Panc1 (cell line): ENCODE data around the gene HLA-DMB. TPM values are rescaled to one million over a fixed set of nuclear protein-coding genes. Genes with fewer than 3 reads are reported as not detected.

Source experiments
- ATAC-seq: fragments of 200-7000 bp; cut with Tn5 transposase; 2 replicates; pipeline ENCODE4 v1.9.1; 2020; ENCODE audit warnings: mild to moderate bottlenecking, moderate library complexity
- BruUV-seq: library from RNA; stranded (reverse); fragments of 400-500 nt; replicated peaks from 2 replicates; lab custom pipeline; 2021; lab: Mats Ljungman, UMichigan
- CTCF ChIA-PET: fragments of 300-600 bp; sonication (Branson Sonifier 250); formaldehyde crosslinking; loops from one replicate; lab custom pipeline; 2022; ENCODE audit warnings: antibody characterized with exemption; lab: Charles Lee
- POLR2A ChIA-PET: fragments of 300-600 bp; sonication (Branson Sonifier 250); formaldehyde crosslinking; loops from one replicate; lab custom pipeline; 2022; ENCODE audit warnings: antibody characterized with exemption; lab: Charles Lee
- DNase-seq: peaks from one replicate; pipeline ENCODE4 v3.0.0-alpha.2; 2010; ENCODE audit warnings: low read depth, low spot score
- H3K27ac ChIP-seq: 2 replicates; pipeline ENCODE4 v1.5.1; 2011; ENCODE audit warnings: mild to moderate bottlenecking, low read length, inconsistent platforms
- H3K27me3 ChIP-seq: fragments of 200-500 bp; sonication (Bioruptor generic); 2 replicates; pipeline ENCODE4 v1.6.0; 2014; ENCODE audit warnings: low read length, inconsistent platforms; ENCODE audit not compliant: control insufficient read depth, insufficient read depth
- H3K36me3 ChIP-seq: fragments of 200-500 bp; sonication (Bioruptor generic); 2 replicates; pipeline ENCODE4 v1.5.1; 2014; ENCODE audit warnings: inconsistent platforms, mild to moderate bottlenecking, low read length, moderate library complexity; ENCODE audit not compliant: control insufficient read depth, insufficient read depth
- H3K4me1 ChIP-seq: 2 replicates; pipeline ENCODE4 v1.5.1; 2011; ENCODE audit warnings: inconsistent platforms, mild to moderate bottlenecking, low read length, moderate library complexity; ENCODE audit not compliant: control insufficient read depth, insufficient read depth
- H3K4me3 ChIP-seq, 2 experiments: 2 replicates each; pipeline ENCODE4 v1.5.1; 2011 to 2012; ENCODE audit warnings: low read depth in 2 of 2, low read length in 2 of 2, mild to moderate bottlenecking in 2 of 2, inconsistent platforms in 1 of 2, moderate library complexity in 1 of 2
- H3K9me3 ChIP-seq: fragments of 200-500 bp; sonication (Bioruptor generic); 2 replicates; pipeline ENCODE4 v1.5.1; 2014; ENCODE audit warnings: low read depth, mild to moderate bottlenecking, inconsistent platforms, low read length, moderate library complexity; ENCODE audit not compliant: control insufficient read depth, insufficient read depth
- POLR2AphosphoS5 ChIP-seq: IDR thresholded peaks from 2 replicates; pipeline ENCODE4 v1.6.1; 2012; ENCODE audit warnings: mild to moderate bottlenecking, low read depth, low read length, moderate library complexity
- SIN3A ChIP-seq: IDR thresholded peaks from 2 replicates; pipeline ENCODE4 v1.6.1; 2012; ENCODE audit warnings: low read depth, mild to moderate bottlenecking, low read length, moderate library complexity, borderline replicate concordance; ENCODE audit not compliant: insufficient read depth
- TCF7L2 ChIP-seq: IDR thresholded peaks from 2 replicates; pipeline ENCODE4 v1.6.1; 2011; ENCODE audit warnings: mild to moderate bottlenecking, low read depth, low read length, inconsistent platforms
- in situ Hi-C: cut with HindIII; loops from 2 replicates; pipeline ENCODE4 v1.10.0; 2016; ENCODE audit warnings: low sequenced_read_pairs, low pct_unique_long_range_greater_than_20kb
- intact Hi-C: fragments of 100-400 bp; cut with micrococcal nuclease; formaldehyde crosslinking; loops from one replicate; pipeline ENCODE4 v1.10.0; 2022; ENCODE audit not compliant: unreplicated experiment
- total RNA-seq: library from RNA; stranded (reverse); gene quantifications from one replicate; pipeline ENCODE4 v1.2.1, GENCODE V29; 2021; ENCODE audit not compliant: unreplicated experiment
- TF ChIP-seq, protein P1 (sequence below): fragments of 450-650 bp; IDR thresholded peaks from 2 replicates; pipeline ENCODE4 v1.5.1; 2017; ENCODE audit warnings: mild to moderate bottlenecking
- TF ChIP-seq, protein P2 (sequence below), 2 experiments: IDR thresholded peaks; 2 replicates each; pipeline ENCODE4 v1.6.1; 2011 to 2012; ENCODE audit warnings: low read depth in 2 of 2, control low read depth in 1 of 2, low read length in 1 of 2, mild to moderate bottlenecking in 1 of 2, moderate library complexity in 1 of 2; ENCODE audit not compliant: insufficient read depth in 1 of 2

The HLA-DMB gene
- total RNA-seq, 1 experiment from 2014 or later, result 0.44 TPM

DNA sequence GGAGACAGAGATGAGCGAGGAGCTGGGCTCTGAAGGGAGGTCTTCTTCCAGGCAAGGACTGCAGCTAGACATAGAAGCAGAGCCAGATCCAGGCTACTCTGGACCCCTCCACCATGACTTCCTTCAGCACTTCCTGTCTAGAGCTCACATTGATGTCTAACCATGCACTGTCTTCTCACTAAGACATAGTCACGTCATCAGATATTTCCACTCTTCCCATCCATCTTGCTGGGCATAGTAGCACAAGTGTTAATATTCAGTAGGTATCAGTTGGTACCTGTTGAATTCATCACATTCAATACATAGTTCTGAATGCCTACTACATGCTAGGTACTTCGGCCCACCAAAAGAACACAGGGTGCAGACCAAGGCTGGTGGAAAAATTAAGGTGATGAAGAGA is 9.2 kb upstream of the HLA-DMB start:
- no peak overlapping the region for H3K4me3 ChIP-seq
- no TSS peak for BruUV-seq
- no peaks in the 10 kb centered on the region for H3K27me3 ChIP-seq
- H3K4me1 ChIP-seq, result no peaks in the 10 kb centered on the region
- H3K9me3 ChIP-seq, result no peaks in the 10 kb centered on the region
- H3K36me3 ChIP-seq, result no peaks in the 10 kb centered on the region
- H3K27ac ChIP-seq, result no peak overlapping the region
- intact Hi-C loops (no loop called here), in situ Hi-C loops (no loop called here)
- CTCF ChIA-PET, result no interaction called here
- POLR2A ChIA-PET, result no interaction called here
- TF ChIP-seq, protein P1, sequence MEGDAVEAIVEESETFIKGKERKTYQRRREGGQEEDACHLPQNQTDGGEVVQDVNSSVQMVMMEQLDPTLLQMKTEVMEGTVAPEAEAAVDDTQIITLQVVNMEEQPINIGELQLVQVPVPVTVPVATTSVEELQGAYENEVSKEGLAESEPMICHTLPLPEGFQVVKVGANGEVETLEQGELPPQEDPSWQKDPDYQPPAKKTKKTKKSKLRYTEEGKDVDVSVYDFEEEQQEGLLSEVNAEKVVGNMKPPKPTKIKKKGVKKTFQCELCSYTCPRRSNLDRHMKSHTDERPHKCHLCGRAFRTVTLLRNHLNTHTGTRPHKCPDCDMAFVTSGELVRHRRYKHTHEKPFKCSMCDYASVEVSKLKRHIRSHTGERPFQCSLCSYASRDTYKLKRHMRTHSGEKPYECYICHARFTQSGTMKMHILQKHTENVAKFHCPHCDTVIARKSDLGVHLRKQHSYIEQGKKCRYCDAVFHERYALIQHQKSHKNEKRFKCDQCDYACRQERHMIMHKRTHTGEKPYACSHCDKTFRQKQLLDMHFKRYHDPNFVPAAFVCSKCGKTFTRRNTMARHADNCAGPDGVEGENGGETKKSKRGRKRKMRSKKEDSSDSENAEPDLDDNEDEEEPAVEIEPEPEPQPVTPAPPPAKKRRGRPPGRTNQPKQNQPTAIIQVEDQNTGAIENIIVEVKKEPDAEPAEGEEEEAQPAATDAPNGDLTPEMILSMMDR, result no peak
- TF ChIP-seq, protein P2, sequence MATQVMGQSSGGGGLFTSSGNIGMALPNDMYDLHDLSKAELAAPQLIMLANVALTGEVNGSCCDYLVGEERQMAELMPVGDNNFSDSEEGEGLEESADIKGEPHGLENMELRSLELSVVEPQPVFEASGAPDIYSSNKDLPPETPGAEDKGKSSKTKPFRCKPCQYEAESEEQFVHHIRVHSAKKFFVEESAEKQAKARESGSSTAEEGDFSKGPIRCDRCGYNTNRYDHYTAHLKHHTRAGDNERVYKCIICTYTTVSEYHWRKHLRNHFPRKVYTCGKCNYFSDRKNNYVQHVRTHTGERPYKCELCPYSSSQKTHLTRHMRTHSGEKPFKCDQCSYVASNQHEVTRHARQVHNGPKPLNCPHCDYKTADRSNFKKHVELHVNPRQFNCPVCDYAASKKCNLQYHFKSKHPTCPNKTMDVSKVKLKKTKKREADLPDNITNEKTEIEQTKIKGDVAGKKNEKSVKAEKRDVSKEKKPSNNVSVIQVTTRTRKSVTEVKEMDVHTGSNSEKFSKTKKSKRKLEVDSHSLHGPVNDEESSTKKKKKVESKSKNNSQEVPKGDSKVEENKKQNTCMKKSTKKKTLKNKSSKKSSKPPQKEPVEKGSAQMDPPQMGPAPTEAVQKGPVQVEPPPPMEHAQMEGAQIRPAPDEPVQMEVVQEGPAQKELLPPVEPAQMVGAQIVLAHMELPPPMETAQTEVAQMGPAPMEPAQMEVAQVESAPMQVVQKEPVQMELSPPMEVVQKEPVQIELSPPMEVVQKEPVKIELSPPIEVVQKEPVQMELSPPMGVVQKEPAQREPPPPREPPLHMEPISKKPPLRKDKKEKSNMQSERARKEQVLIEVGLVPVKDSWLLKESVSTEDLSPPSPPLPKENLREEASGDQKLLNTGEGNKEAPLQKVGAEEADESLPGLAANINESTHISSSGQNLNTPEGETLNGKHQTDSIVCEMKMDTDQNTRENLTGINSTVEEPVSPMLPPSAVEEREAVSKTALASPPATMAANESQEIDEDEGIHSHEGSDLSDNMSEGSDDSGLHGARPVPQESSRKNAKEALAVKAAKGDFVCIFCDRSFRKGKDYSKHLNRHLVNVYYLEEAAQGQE (IDR thresholded peaks at IDR 0.05; ENCODE audit: insufficient read depth in 1 of 2, low read depth in 2 of 2, low read length in 1 of 2), result no peak
- no peak for TF ChIP-seq TCF7L2
- TF ChIP-seq SIN3A, result no peak
- TF ChIP-seq POLR2AphosphoS5, result no peak
- DNase-seq, result no peak
- ATAC-seq, result no peak

DNA sequence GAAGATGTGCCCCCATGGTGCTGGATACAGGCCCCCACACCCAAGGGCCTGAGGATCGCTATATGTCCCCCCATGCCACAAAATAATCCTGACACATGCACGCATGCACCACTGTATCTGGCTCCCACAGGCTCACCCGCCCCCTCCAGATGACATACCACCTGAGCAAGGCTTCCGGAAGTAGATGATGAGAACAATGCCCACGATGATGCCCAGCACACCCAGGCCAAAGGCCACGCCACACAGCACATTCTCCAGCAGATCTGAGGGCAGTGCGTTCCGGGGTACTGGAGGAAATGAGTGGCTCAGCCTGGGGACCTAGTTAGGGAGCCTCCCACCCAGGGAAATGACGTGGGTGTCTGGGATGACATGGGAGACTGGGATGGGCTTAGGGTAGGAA is 8.3 kb upstream of the HLA-DMB start:
- no peaks in the 10 kb centered on the region for H3K36me3 ChIP-seq
- ChIA-PET CTCF (no interaction called here), POLR2A (no interaction called here)
- in situ Hi-C loops, result no loop called here
- DNase-seq, result no peak
- no peak overlapping the region for H3K4me3 ChIP-seq
- H3K4me1 ChIP-seq, result no peaks in the 10 kb centered on the region
- no peak for ATAC-seq
- H3K27ac ChIP-seq, result no peak overlapping the region
- TF ChIP-seq SIN3A (no peak), TCF7L2 (no peak), POLR2AphosphoS5 (no peak)
- TF ChIP-seq, protein P2 (IDR thresholded peaks at IDR 0.05; ENCODE audit: insufficient read depth in 1 of 2, low read depth in 2 of 2, low read length in 1 of 2), result no peak
- TF ChIP-seq, protein P1, result no peak
- H3K27me3 ChIP-seq, result no peaks in the 10 kb centered on the region
- no peaks in the 10 kb centered on the region for H3K9me3 ChIP-seq
- BruUV-seq, result no TSS peak
- intact Hi-C loops, result loop anchor here (5.0 kb wide), 1 partner anchor 62 kb away; no protein-coding TSS in a partner anchor
